Fibroblast of villous mesenchyme (primary cell): ENCODE data around the gene MAB21L4. TPM values are rescaled to one million over a fixed set of nuclear protein-coding genes. Genes with fewer than 3 reads are reported as not detected.

Experiments used
- DNase-seq: peaks from one replicate; pipeline ENCODE4 v3.0.0-alpha.2; 2010; ENCODE audit warnings: low read depth
- H3K4me3 ChIP-seq: 2 replicates; pipeline ENCODE4 v1.5.1; 2011; ENCODE audit warnings: low read depth, mild to moderate bottlenecking, low read length
- CTCF ChIP-seq: IDR thresholded peaks from 2 replicates; pipeline ENCODE4 v1.5.1; 2012; ENCODE audit warnings: low read depth, mild to moderate bottlenecking, low read length; ENCODE audit not compliant: insufficient read depth
- total RNA-seq: library from RNA; depleted of rRNA; stranded (reverse); fragments of >200 nt; gene quantifications from 2 replicates; pipeline ENCODE4 v1.2.3, GENCODE V29; 2012

The MAB21L4 gene
- total RNA-seq, 1 donor = not detected

- TF ChIP-seq CTCF = no peak
- DNase-seq = no peak
- no peak overlapping the region for H3K4me3 ChIP-seq
Measured at GRCh38 chr2:240879105-240879504, 16.9 kb downstream of the MAB21L4 start.

GRCh38 chr2:240878341-240878936 is 17.5 kb downstream of the MAB21L4 start:
- DNase-seq = no peak
- no peak overlapping the region for H3K4me3 ChIP-seq
- TF ChIP-seq CTCF = no peak

GRCh38 chr2:240877460-240878340 is 18.3 kb downstream of the MAB21L4 start:
- no peak for TF ChIP-seq CTCF
- DNase-seq = no peak
- no peak overlapping the region for H3K4me3 ChIP-seq

GRCh38 chr2:240876475-240877251 is 19.3 kb downstream of the MAB21L4 start:
- TF ChIP-seq CTCF = no peak
- DNase-seq = no peak
- H3K4me3 ChIP-seq = no peak overlapping the region

GRCh38 chr2:240876035-240876474 is 19.9 kb downstream of the MAB21L4 start:
- no peak for TF ChIP-seq CTCF
- H3K4me3 ChIP-seq = no peak overlapping the region
- no peak for DNase-seq

GRCh38 chr2:240875228-240876034 is 20.5 kb downstream of the MAB21L4 start:
- TF ChIP-seq CTCF = no peak
- no peak overlapping the region for H3K4me3 ChIP-seq
- DNase-seq = no peak
